Naive B cell (primary cell): Measurements from ENCODE around the gene TTF2. TPM values are rescaled to one million over a fixed set of nuclear protein-coding genes. Genes with fewer than 3 reads are reported as not detected.
"Not testable (repeated sequence)": the region's sequence is repeated elsewhere in the genome, so short reads cannot be mapped to it uniquely, and the experiment has no call there.

ENCODE experiments used
- ATAC-seq, 2 donors: fragments of 150-1000 bp; cut with Tn5 transposase; 2 replicates each; pipeline ENCODE4 v1.10.0; 2021; ENCODE audit warnings: low read depth in 2 of 2, mild to moderate bottlenecking in 2 of 2, moderate library complexity in 2 of 2
- DNase-seq: peaks from one replicate; pipeline ENCODE4 v3.0.0; 2022
- H3K27ac Mint-ChIP-seq, 6 donors: one replicate each; pipeline ENCODE4 v1.8.0; 2020 to 2022; ENCODE audit warnings: mild to moderate bottlenecking in 6 of 6, mixed read lengths in 6 of 6, moderate library complexity in 5 of 6, inconsistent platforms in 2 of 6
- H3K27me3 Mint-ChIP-seq, 3 donors: one replicate each; pipeline ENCODE4 v1.8.0; 2021 to 2022; ENCODE audit warnings: mixed read lengths in 3 of 3, mild to moderate bottlenecking in 1 of 3
- H3K36me3 Mint-ChIP-seq, 2 donors: one replicate each; pipeline ENCODE4 v1.8.0; 2020 to 2022; ENCODE audit warnings: mixed read lengths in 2 of 2, inconsistent platforms in 1 of 2, mild to moderate bottlenecking in 1 of 2
- H3K4me1 Mint-ChIP-seq, 3 donors: one replicate each; pipeline ENCODE4 v1.8.0; 2020 to 2022; ENCODE audit warnings: mixed read lengths in 3 of 3, inconsistent platforms in 1 of 3, mild to moderate bottlenecking in 1 of 3, moderate library complexity in 1 of 3
- H3K4me3 Mint-ChIP-seq, 8 donors: one replicate each; pipeline ENCODE4 v1.8.0; 2020 to 2022; ENCODE audit warnings: mild to moderate bottlenecking in 8 of 8, mixed read lengths in 8 of 8, moderate library complexity in 8 of 8, inconsistent platforms in 2 of 8
- H3K9me3 Mint-ChIP-seq, 7 donors: one replicate each; pipeline ENCODE4 v1.8.0; 2020 to 2022; ENCODE audit warnings: mixed read lengths in 7 of 7, mild to moderate bottlenecking in 5 of 7, inconsistent platforms in 2 of 7, moderate library complexity in 1 of 7
- polyA plus RNA-seq, 6 donors: library from polyadenylated mRNA; unstranded; fragments of 300-500 nt; fragmentation: Illumina TruSeq; gene quantifications; one replicate each; pipeline ENCODE4 v1.2.3, GENCODE V29; 2021; ENCODE audit warnings: low read depth in 6 of 6

Gene TTF2
- polyA plus RNA-seq, 6 donors from 2014 or later: 2.9 to 14.3 (median 10.9) TPM

GRCh38 chr1:117087686-117088085 is 27.6 kb downstream of the TTF2 start:
- Mint-ChIP-seq H3K27me3 (no peaks in the 10 kb centered on the region), H3K4me3 (no peak overlapping the region), H3K4me1 (no peaks in the 10 kb centered on the region), H3K9me3 (peaks cover 0 to 4% (median 0%) of the 10 kb centered on the region in 7 donors), H3K27ac (no peak overlapping the region), H3K36me3 (peaks cover 22 to 31% of the 10 kb centered on the region in 2 donors)
- DNase-seq (no peak), ATAC-seq (no peak)

GRCh38 chr1:117089996-117090395 is 29.9 kb downstream of the TTF2 start:
- Mint-ChIP-seq H3K9me3 (peaks cover 0 to 4% (median 0%) of the 10 kb centered on the region in 7 donors), H3K36me3 (peaks cover 22 to 24% of the 10 kb centered on the region in 2 donors), H3K4me3 (no peak overlapping the region), H3K27ac (peak overlapping the region in 2 of 6 donors; percentile 20 to 39), H3K4me1 (no peaks in the 10 kb centered on the region), H3K27me3 (no peaks in the 10 kb centered on the region)
- DNase-seq: no peak
- ATAC-seq: no peak

GRCh38 chr1:117092594-117092993 is 32.5 kb downstream of the TTF2 start:
- no peak for DNase-seq
- Mint-ChIP-seq H3K4me3 (no peak overlapping the region), H3K4me1 (no peaks in the 10 kb centered on the region), H3K27ac (no peak overlapping the region), H3K27me3 (no peaks in the 10 kb centered on the region), H3K9me3 (peaks cover 0 to 4% (median 0%) of the 10 kb centered on the region in 7 donors), H3K36me3 (peaks cover 19 to 31% of the 10 kb centered on the region in 2 donors)
- no peak for ATAC-seq

DNA sequence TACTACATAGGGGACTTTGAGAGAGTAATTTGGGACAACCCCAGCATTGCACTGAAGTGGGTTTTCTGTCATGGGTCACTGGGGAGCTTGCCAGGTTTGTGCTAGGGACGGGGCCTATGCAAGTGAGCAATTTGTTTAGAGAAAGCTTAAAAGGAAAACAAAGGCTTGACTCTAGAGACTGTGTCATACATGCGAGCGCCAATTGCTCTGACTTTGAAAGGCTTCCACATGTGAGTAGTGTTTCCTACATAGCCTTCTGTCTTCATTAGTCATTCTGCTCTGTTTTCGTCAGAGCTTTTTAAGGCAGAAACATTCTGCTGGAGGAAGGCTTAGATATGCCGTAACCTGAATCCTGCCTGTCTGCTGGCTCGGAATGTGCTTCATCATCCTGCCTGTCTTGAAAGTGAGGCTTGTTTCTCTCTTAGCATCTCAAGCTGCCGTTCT is 33.0 kb downstream of the TTF2 start:
- ATAC-seq (no peak), DNase-seq (no peak)
- H3K4me3 Mint-ChIP-seq: no peak overlapping the region
- peaks cover 15 to 32% of the 10 kb centered on the region in 2 donors for H3K36me3 Mint-ChIP-seq
- H3K9me3 Mint-ChIP-seq: peaks cover 0 to 4% (median 0%) of the 10 kb centered on the region in 7 donors
- no peaks in the 10 kb centered on the region for H3K4me1 Mint-ChIP-seq
- H3K27ac Mint-ChIP-seq: no peak overlapping the region
- no peaks in the 10 kb centered on the region for H3K27me3 Mint-ChIP-seq

DNA sequence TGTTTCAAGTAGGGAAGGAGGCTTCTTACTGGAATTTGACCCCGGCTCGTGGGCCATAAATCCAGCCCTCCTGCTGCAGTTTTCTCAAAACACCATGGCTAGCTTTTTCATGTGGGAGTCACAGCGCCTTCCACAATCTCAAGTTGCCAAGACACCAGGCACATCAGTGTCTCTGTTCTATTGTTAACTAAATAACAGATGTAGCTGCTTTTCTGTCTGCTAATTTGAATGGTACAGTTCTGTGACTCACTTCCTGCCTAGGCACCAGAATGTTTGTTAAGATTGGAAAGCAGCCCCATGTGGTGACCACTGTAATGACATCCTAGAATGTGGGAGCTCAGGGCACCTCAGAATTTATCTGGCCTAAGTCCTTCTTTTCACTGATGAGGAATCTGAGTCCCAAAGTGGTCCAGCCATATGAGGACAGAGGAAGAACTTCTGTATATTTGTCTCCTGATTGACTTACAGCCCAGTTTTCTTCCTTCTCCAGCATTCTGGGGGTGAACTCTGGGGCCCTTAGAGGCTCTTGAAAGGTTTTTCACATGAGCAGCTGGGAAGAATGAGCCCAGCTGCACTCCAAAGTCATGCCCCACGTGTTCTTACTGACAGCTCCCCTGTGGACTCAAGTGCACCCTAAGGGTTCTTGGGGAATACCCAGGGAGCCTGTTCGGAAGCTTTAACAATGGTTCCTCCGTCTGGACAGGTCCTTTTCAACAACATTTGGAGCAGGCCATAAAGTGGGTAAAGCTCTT is 33.9 kb downstream of the TTF2 start:
- DNase-seq (no peak), ATAC-seq (peak; percentile 45 to 52)
- H3K4me3 Mint-ChIP-seq: no peak overlapping the region
- H3K27ac Mint-ChIP-seq: peak overlapping the region in 2 of 6 donors; percentile 78 to 84
- no peaks in the 10 kb centered on the region for H3K4me1 Mint-ChIP-seq
- H3K36me3 Mint-ChIP-seq: peaks cover 15 to 33% of the 10 kb centered on the region in 2 donors
- H3K9me3 Mint-ChIP-seq: no peaks in the 10 kb centered on the region
- H3K27me3 Mint-ChIP-seq: no peaks in the 10 kb centered on the region

DNA sequence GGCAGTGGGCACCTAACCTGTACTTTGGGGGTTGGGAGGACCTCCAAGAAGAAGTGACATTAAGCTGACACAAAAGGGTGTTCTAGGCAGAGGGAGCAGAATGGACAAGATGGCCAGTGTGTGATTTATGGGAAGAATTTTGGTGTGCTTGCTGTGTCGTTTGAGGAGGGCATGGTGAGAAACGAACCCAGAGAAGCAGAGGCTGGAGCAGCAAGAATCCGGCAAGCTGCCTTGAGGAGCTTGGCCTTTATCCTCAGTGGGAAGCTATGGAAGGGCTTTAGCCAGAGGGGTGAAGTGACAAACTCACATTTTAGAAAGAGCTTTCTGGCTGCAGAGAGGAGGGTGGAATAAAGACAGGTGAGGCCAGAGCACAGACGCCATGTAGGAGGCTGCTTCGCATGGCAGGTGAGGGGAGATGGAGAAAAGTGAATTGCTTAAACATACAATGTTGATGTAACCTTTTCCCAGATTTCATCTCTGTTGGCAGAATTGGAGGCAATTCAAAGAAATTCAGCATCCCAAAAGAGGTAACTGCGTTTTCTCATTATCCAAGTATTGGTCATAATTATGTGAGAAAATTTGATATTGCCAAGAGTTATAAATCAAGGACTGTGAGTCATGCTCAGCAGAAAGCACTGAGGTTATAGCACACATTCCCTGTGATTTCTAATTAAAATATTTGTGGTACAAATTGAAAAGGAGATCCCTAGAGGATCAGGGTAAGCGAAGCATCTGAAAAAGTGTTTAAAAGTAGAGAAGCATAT is 34.9 kb downstream of the TTF2 start:
- Mint-ChIP-seq H3K4me3 (no peak overlapping the region), H3K9me3 (no peaks in the 10 kb centered on the region), H3K27ac (no peak overlapping the region), H3K36me3 (peaks cover 21 to 37% of the 10 kb centered on the region in 2 donors), H3K27me3 (no peaks in the 10 kb centered on the region), H3K4me1 (no peaks in the 10 kb centered on the region)
- ATAC-seq (no peak), DNase-seq (no peak)

DNA sequence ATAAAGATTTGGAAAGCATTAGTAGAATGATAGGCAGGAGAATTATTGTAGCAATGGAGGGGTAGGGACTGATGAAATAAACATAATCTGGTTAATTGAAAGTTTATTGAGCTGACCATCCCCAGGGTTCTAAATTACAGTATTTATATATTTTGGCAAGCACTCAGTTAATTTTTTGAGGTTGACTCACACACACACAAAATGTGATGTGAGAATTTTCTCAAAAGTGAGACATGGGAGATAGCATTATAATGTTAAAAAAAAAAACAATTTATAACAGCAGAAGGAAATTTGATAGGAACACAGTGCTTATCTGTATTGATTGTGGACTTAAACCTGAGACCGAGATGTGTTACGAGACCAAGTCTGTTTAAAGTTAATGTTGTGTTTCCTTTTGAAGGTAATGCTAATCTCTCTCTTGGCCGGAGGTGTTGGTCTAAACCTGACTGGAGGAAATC is 36.9 kb downstream of the TTF2 start:
- Mint-ChIP-seq H3K27ac (no peak overlapping the region), H3K36me3 (peaks cover 20 to 43% of the 10 kb centered on the region in 2 donors), H3K9me3 (no peaks in the 10 kb centered on the region), H3K27me3 (no peaks in the 10 kb centered on the region), H3K4me1 (no peaks in the 10 kb centered on the region), H3K4me3 (no peak overlapping the region)
- DNase-seq: no peak
- ATAC-seq: no peak

DNA sequence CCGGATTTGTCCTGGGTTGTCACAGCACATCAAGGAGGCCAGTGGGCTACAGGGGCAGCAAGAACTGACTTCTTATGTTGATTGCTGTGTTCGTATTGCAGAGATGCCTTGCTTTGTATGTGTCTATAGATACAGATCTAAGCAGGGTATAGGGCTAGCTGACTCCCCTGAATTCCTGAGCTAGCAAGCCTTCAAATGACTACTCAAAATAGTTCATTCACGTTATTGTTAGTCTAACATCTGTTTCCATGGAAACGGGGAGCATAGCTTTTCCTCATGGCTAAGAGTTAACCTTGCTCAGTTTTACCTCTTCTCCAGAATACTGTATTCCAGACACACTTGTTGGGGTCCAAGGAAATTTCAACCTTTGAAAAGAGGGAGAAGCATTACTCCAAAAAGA is 37.3 kb downstream of the TTF2 start:
- H3K36me3 Mint-ChIP-seq: peaks cover 24 to 46% of the 10 kb centered on the region in 2 donors

GRCh38 chr1:117098287-117098890 is 38.3 kb downstream of the TTF2 start:
- no peaks in the 10 kb centered on the region for H3K9me3 Mint-ChIP-seq
- ATAC-seq: no peak
- DNase-seq: no peak
- no peak overlapping the region for H3K27ac Mint-ChIP-seq
- peaks cover 25 to 46% of the 10 kb centered on the region in 2 donors for H3K36me3 Mint-ChIP-seq
- no peak overlapping the region for H3K4me3 Mint-ChIP-seq
- H3K4me1 Mint-ChIP-seq: no peaks in the 10 kb centered on the region
- no peaks in the 10 kb centered on the region for H3K27me3 Mint-ChIP-seq

More for the DNA sequence above, 37.3 kb downstream of the TTF2 start:
- DNase-seq (no peak), ATAC-seq (no peak)
- Mint-ChIP-seq H3K4me3 (no peak overlapping the region), H3K4me1 (no peaks in the 10 kb centered on the region), H3K9me3 (no peaks in the 10 kb centered on the region), H3K27ac (no peak overlapping the region), H3K27me3 (no peaks in the 10 kb centered on the region)

DNA sequence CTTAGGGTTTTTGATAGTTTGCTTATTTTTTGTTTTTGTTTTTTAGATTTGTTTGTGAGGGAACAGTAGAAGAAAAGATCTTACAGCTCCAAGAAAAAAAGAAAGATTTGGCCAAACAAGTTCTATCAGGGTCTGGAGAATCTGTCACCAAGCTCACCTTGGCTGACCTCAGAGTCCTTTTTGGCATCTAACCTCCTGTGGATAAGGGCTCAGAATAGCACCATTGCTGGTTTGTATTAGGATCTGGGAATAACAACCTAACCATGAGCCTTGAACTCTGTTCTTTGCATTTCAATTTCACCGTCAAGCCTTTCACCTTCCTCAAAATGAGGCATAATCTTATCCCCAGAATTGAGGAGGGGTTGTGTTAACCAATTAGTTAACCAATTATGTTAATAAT is 41.2 kb downstream of the TTF2 start:
- Mint-ChIP-seq H3K27me3 (no peaks in the 10 kb centered on the region), H3K36me3 (peaks cover 25 to 37% of the 10 kb centered on the region in 2 donors), H3K4me3 (no peak overlapping the region)

DNA sequence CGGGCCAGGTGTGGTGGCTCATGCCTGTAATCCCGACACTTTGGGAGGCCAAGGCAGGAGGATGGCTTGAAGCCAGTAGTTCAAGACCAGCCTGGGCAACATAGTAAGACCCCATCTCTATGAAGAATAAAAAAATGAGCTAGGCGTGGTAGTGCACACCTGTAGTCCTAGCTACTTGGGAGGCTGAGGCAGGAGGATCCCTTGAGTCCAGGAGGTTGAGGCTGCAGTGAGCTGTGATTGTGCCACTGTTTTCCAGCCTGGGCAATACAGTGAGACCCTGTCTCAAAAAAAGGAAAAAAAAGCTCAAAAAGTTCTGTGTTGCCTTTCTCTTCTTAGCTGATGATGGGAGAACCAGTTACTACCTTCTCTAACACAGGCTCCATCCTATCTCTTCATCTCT is 41.7 kb downstream of the TTF2 start:
- ATAC-seq, H3K9me3 Mint-ChIP-seq, DNase-seq, H3K27me3 Mint-ChIP-seq, H3K27ac Mint-ChIP-seq, H3K4me3 Mint-ChIP-seq, H3K4me1 Mint-ChIP-seq: not testable (repeated sequence)
- H3K36me3 Mint-ChIP-seq: peaks cover 25 to 37% of the 10 kb centered on the region in 2 donors

More for the DNA sequence above, 41.2 kb downstream of the TTF2 start:
- no peaks in the 10 kb centered on the region for H3K9me3 Mint-ChIP-seq
- ATAC-seq (no peak), DNase-seq (no peak)
- no peak overlapping the region for H3K27ac Mint-ChIP-seq
- no peaks in the 10 kb centered on the region for H3K4me1 Mint-ChIP-seq

DNA sequence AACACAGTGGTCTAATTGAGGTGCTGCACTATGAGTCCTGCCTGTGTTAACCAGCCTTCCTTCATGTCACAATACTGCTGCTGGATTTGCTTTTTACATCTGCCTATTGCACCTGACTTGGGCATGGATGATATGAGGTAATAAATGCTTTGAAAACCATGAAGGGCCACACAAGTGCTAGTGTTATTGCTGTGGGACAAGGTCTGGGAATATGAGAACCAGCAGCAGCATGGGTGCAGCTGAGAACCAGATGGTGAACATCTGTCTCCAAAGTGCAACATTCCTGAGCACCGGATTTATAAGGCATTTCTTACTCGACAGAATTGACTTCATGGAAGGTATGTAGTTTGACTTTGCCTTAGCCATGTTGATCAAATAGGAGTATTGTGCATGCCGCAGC is 44.9 kb downstream of the TTF2 start:
- ATAC-seq (no peak), DNase-seq (no peak)
- Mint-ChIP-seq H3K27me3 (no peaks in the 10 kb centered on the region), H3K27ac (no peak overlapping the region), H3K9me3 (no peaks in the 10 kb centered on the region), H3K4me1 (no peaks in the 10 kb centered on the region), H3K4me3 (no peak overlapping the region), H3K36me3 (peaks cover 17 to 20% of the 10 kb centered on the region in 2 donors)

GRCh38 chr1:117105722-117106121 is 45.6 kb downstream of the TTF2 start:
- ATAC-seq (no peak), DNase-seq (no peak)
- no peaks in the 10 kb centered on the region for H3K9me3 Mint-ChIP-seq
- H3K27ac Mint-ChIP-seq: no peak overlapping the region
- H3K27me3 Mint-ChIP-seq: no peaks in the 10 kb centered on the region
- H3K4me1 Mint-ChIP-seq: no peaks in the 10 kb centered on the region
- no peak overlapping the region for H3K4me3 Mint-ChIP-seq
- H3K36me3 Mint-ChIP-seq: peaks cover 10 to 13% of the 10 kb centered on the region in 2 donors
